Measurements from ENCODE around the gene ZC3H12D.

DNA sequence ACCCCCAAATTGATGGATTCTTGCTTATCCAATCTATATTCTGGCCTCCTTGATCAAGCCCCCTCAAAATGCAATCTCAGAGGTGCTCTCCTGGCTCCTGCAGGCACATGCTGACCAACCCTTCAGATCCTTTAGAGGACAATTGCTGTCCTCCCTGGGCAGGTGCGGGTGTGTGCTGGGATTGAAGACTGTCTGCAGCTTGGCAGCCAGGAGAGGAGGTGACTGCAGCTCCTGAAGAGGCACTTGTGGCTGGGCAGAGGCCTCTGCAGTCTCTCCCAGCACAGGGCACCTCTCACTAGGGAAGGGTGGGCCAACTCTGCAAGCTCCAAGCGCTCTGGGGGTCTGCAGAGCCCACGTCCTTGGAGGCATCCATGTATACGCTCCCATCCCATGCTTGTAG is 56.2 kb downstream of the ZC3H12D start:
- TF ChIP-seq CTCF (IDR thresholded peaks at IDR 0.05), result no peak
- no peak for TF ChIP-seq POLR2AphosphoS5 (IDR thresholded peaks at IDR 0.05)
- no peak for TF ChIP-seq POLR2A (IDR thresholded peaks at IDR 0.05)
- no peak for TF ChIP-seq EP300 (IDR thresholded peaks at IDR 0.05)
